Progenitor cell of endocrine pancreas (in vitro differentiated cells): ENCODE data around the gene TM9SF2. TPM values are rescaled to one million over a fixed set of nuclear protein-coding genes. Genes with fewer than 3 reads are reported as not detected.

Experiments used
- DNase-seq: peaks from one replicate; pipeline ENCODE4 v3.0.0; 2021; ENCODE audit warnings: low spot score; ENCODE audit not compliant: unreplicated experiment
- H3K27ac Mint-ChIP-seq: 2 replicates; pipeline ENCODE4 v1.8.0; 2021; ENCODE audit warnings: mild to moderate bottlenecking, moderate library complexity, mixed read lengths
- H3K27me3 Mint-ChIP-seq: 2 replicates; pipeline ENCODE4 v1.8.0; 2021; ENCODE audit warnings: mixed read lengths
- H3K36me3 Mint-ChIP-seq: 2 replicates; pipeline ENCODE4 v1.8.0; 2022; ENCODE audit warnings: mixed read lengths; ENCODE audit not compliant: insufficient read depth
- H3K4me1 Mint-ChIP-seq: 2 replicates; pipeline ENCODE4 v1.8.0; 2021; ENCODE audit warnings: low read depth, mixed read lengths
- H3K4me3 Mint-ChIP-seq: 2 replicates; pipeline ENCODE4 v1.8.0; 2021; ENCODE audit warnings: low read depth, mild to moderate bottlenecking, moderate library complexity, mixed read lengths
- H3K9me3 Mint-ChIP-seq: 2 replicates; pipeline ENCODE4 v1.8.0; 2021; ENCODE audit warnings: low read depth, mixed read lengths
- CTCF ChIP-seq: fragments of 200-600 bp; sonication (generic); IDR thresholded peaks from one replicate; pipeline ENCODE4 v1.5.0; 2021; ENCODE audit warnings: antibody characterized with exemption, mild to moderate bottlenecking; ENCODE audit not compliant: unreplicated experiment
- total RNA-seq: library from RNA; stranded (reverse); gene quantifications from 2 replicates; pipeline ENCODE4 v1.2.1, GENCODE V29; 2021

The TM9SF2 gene
- total RNA-seq, 1 donor from 2014 or later, result 109 TPM

GRCh38 chr13:99610702-99611289, 109.5 kb downstream of the TM9SF2 start:
- peaks cover 8% of the 10 kb centered on the region for H3K4me1 Mint-ChIP-seq
- peaks cover 4% of the 10 kb centered on the region for H3K9me3 Mint-ChIP-seq
- H3K27me3 Mint-ChIP-seq, result peaks cover 6% of the 10 kb centered on the region
- peak; percentile 27 for TF ChIP-seq CTCF
- DNase-seq, result no peak
- peak overlapping the region; percentile 28 for H3K27ac Mint-ChIP-seq
- peaks cover 3% of the 10 kb centered on the region for H3K36me3 Mint-ChIP-seq
- no peak overlapping the region for H3K4me3 Mint-ChIP-seq

Other genes starting within 250 kb of the TM9SF2 start
- gene GPR18, start 243.1 kb upstream of the TM9SF2 start, total RNA-seq, result not detected in 2 replicates
- gene GPR183, start 194.1 kb upstream of the TM9SF2 start, total RNA-seq, result not detected in 2 replicates
- 4.7 and 4.9 TPM in 2 replicates for gene CLYBL, start 105.2 kb downstream of the TM9SF2 start, total RNA-seq